Psoas muscle (tissue), 8 donors: Measurements from ENCODE around the gene FAF1. TPM values are rescaled to one million over a fixed set of nuclear protein-coding genes. Genes with fewer than 3 reads are reported as not detected.

Experiments
- ATAC-seq, 4 donors: fragments of 200-7000 bp; cut with Tn5 transposase; one replicate each; pipeline ENCODE4 v1.9.1; 2020; ENCODE audit warnings: moderate library complexity in 3 of 4, mild to moderate bottlenecking in 2 of 4
- DNase-seq, 2 donors: peaks; one replicate each; pipeline ENCODE4 v3.0.0-alpha.2; 2020
- H3K27ac ChIP-seq: fragments of 200-600 bp; one replicate; pipeline ENCODE4 v1.8.0; 2022
- H3K27me3 ChIP-seq, 3 donors: fragments of 200-600 bp in 1 of 3; one replicate each; pipeline versions ENCODE4 v1.6.1 to v1.8.0; 2013 to 2022; ENCODE audit warnings: low read length in 2 of 3, mild to moderate bottlenecking in 2 of 3, moderate library complexity in 1 of 3; ENCODE audit not compliant: insufficient read depth in 3 of 3
- H3K36me3 ChIP-seq, 2 donors: fragments of 200-600 bp in 1 of 2; one replicate each; pipeline versions ENCODE4 v1.6.1 to v1.8.0; 2013 to 2022; ENCODE audit warnings: low read depth in 1 of 2, mild to moderate bottlenecking in 1 of 2, moderate library complexity in 1 of 2; ENCODE audit not compliant: insufficient read depth in 1 of 2
- H3K4me1 ChIP-seq: fragments of 200-600 bp; one replicate; pipeline ENCODE4 v1.8.0; 2022
- H3K4me3 ChIP-seq: fragments of 200-600 bp; one replicate; pipeline ENCODE4 v1.8.0; 2022; ENCODE audit warnings: mild to moderate bottlenecking
- H3K9me3 ChIP-seq: fragments of 200-600 bp; one replicate; pipeline ENCODE4 v1.8.0; 2022
- CTCF ChIP-seq: fragments of 200-600 bp; IDR thresholded peaks from one replicate; pipeline ENCODE4 v1.8.0; 2022; ENCODE audit warnings: antibody characterized with exemption
- WGBS, 3 donors: extraction: QIAGEN DNeasy Blood & Tissue Kit; methylation state at CpG; one replicate each; pipeline versions ENCODE4 v1.1.6 to v1.1.7; 2013; 5-methylcytosine and 5-hydroxymethylcytosine counted together
- intact Hi-C, 2 donors: fragments of 100-400 bp; cut with DNase I; formaldehyde crosslinking; loops; one replicate each; pipeline versions ENCODE4 v1.11.0 to v1.14.2; 2022
- polyA plus RNA-seq, 3 donors: library from polyadenylated mRNA; stranded (reverse); fragments of 200-250 nt; gene quantifications; one replicate each; pipeline ENCODE4 v1.2.3, GENCODE V29; 2013
- total RNA-seq, 4 donors: library from RNA; stranded (reverse); fragmentation: NEBNext Ultra II Directional in 2 of 4; extraction: Animal tissue kit (Norgen Biotek cat#: 25700) in 2 of 4; gene quantifications; one replicate each; pipeline versions ENCODE4 v1.2.1 to v1.2.4, GENCODE V29; 2021 to 2023
- donor health status: healthy with polysubstance abuse.
- donor health status: DM: no; HTN: no; CAD: no; lungs with moderate emphysema.
- donor health status: Bipolar disorder and iron deficiency.
- donor health status: healthy.
- donor health status: DM: yes; HTN: yes; CAD: no.
- donor health status: DM: no; HTN: no; CAD: no.
- donor health status: DM: no; HTN: no; CAD: no.
- donor health status: DM: yes; HTN: yes; CAD: no.

Gene FAF1
- total and polyA plus RNA-seq, 7 donors = 67.8 to 128 (median 108) TPM

- Histone ChIP-seq H3K36me3 (no peaks in the 10 kb centered on the region), H3K4me1 (no peaks in the 10 kb centered on the region), H3K9me3 (peaks cover 17% of the 10 kb centered on the region), H3K27ac (no peak overlapping the region), H3K27me3 (peaks cover 0 to 4% (median 0%) of the 10 kb centered on the region in 3 donors), H3K4me3 (no peak overlapping the region)
- DNase-seq (no peak), ATAC-seq (no peak)
- no peak for TF ChIP-seq CTCF
- WGBS, 3 donors = 35 to 45% (median 38%) methylated on average over 2 of the region's 2 CpGs
- intact Hi-C loops = no loop called here
Measured at GRCh38 chr1:50393522-50394120, 566.4 kb downstream of the FAF1 start.

Other genes with a start within 250 kb of the FAF1 start
- 1 to 10 TPM; 3.5 to 7.4 (median 6.5) TPM for gene CDKN2C, start 10.0 kb upstream of the FAF1 start, total RNA-seq
- gene CDKN2C, start 10.0 kb upstream of the FAF1 start, polyA plus RNA-seq = 10 to 100 TPM in 1 of 3 donors, 1 to 10 TPM in 2; 4.6 to 12.7 (median 7.8) TPM
- not detected for gene C1orf185, start 142.0 kb upstream of the FAF1 start, total RNA-seq
- not detected for gene C1orf185, start 142.0 kb upstream of the FAF1 start, polyA plus RNA-seq